K562 treated with DMSO at 1 percent for 12 hours (cell line): Measurements from ENCODE around the gene HLF. TPM values are rescaled to one million over a fixed set of nuclear protein-coding genes. Genes with fewer than 3 reads are reported as not detected.

Experiments used
- total RNA-seq: library from RNA; unstranded; fragments of 300-600 nt; gene quantifications from 2 replicates; pipeline ENCODE4 v1.2.3, GENCODE V29; 2022; ENCODE audit not compliant: insufficient read depth

The HLF gene, protein sequence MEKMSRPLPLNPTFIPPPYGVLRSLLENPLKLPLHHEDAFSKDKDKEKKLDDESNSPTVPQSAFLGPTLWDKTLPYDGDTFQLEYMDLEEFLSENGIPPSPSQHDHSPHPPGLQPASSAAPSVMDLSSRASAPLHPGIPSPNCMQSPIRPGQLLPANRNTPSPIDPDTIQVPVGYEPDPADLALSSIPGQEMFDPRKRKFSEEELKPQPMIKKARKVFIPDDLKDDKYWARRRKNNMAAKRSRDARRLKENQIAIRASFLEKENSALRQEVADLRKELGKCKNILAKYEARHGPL
- not detected in 2 replicates for total RNA-seq

DNA sequence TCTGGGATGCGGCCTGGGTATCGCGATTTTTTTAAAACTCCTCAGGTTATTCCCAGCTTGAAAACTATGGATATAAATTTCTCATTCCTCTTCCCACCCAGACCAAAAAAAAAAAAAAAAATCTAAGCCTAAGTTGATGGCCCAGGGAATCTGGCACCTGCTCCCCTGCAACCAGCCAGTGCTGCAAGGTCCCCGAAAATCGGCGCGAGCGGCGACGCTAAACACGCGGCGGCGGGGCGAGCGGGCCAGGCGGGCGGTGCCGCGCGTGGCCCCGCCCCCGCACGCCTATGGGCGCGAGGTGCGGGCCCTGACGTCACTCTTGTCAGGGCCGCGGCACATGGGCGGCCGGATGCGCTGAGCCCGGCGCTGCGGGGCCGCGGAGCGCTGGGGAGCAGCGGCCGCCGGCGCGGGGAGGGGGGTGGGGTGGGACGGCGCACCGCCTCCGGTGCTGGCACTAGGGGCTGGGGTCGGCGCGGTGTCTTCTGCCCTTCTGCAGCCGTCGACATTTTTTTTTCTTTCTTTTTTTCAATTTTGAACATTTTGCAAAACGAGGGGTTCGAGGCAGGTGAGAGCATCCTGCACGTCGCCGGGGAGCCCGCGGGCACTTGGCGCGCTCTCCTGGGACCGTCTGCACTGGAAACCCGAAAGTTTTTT is at the start of gene HLF:
Gene HLF, plus strand, starts transcription at position 316 of the 654 bp plus-strand sequence. CDS start 525 bp downstream, outside the sequence.

Other genes with a start within 250 kb of the HLF start
- gene MMD, start 156.9 kb downstream of the HLF start, total RNA-seq, result 8.7 and 21.5 TPM in 2 replicates
- not detected in 2 replicates for gene SMIM36, start 246.5 kb downstream of the HLF start, total RNA-seq